Measurements from ENCODE around the gene HDGFL3.

GRCh38 chr15:83153288-83153687 is 54.3 kb downstream of the HDGFL3 start:
- TF ChIP-seq CTCF (IDR thresholded peaks at IDR 0.05; ENCODE audit: extremely low read depth in 1 of 2, insufficient read depth in 1 of 2, low read depth in 1 of 2, low read length in 2 of 2) (no peak), JUN (IDR thresholded peaks at IDR 0.05; ENCODE audit: borderline replicate concordance, insufficient read depth, insufficient read length, low read depth) (no peak), POLR2A (IDR thresholded peaks at IDR 0.05; ENCODE audit: low read depth, low read length) (no peak), EZH2 (IDR thresholded peaks at IDR 0.05; ENCODE audit: borderline replicate concordance, low read depth, low read length, severe bottlenecking) (no peak), POLR2AphosphoS5 (IDR thresholded peaks at IDR 0.05; ENCODE audit: insufficient read depth, low read depth, low read length) (no peak), FOS (IDR thresholded peaks at IDR 0.05; ENCODE audit: borderline replicate concordance, insufficient read depth, low read length) (no peak)
- TF ChIP-seq, protein P1, sequence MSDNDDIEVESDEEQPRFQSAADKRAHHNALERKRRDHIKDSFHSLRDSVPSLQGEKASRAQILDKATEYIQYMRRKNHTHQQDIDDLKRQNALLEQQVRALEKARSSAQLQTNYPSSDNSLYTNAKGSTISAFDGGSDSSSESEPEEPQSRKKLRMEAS (IDR thresholded peaks at IDR 0.05; ENCODE audit: insufficient read depth, insufficient read length) = no peak

Data from endothelial cell of umbilical vein (primary cell).